Mononuclear cell (primary cell): ENCODE data around the gene MTFP1. TPM values are rescaled to one million over a fixed set of nuclear protein-coding genes. Genes with fewer than 3 reads are reported as not detected.
A peak's percentile ranks its signal among the peaks of the same experiment; 100 is the strongest.

ENCODE experiments used
- H3K27me3 ChIP-seq: 2 replicates; pipeline ENCODE4 v1.6.0; 2011; ENCODE audit warnings: low read length, control low read depth; ENCODE audit not compliant: insufficient read depth
- H3K4me1 ChIP-seq: 2 replicates; pipeline ENCODE4 v1.5.1; 2011; ENCODE audit warnings: mild to moderate bottlenecking, low read length, control low read depth; ENCODE audit not compliant: insufficient read depth
- H3K4me3 ChIP-seq: 2 replicates; pipeline ENCODE4 v1.5.1; 2011; ENCODE audit warnings: mild to moderate bottlenecking, low read length, moderate library complexity
- H3K9me3 ChIP-seq: 2 replicates; pipeline ENCODE4 v1.5.1; 2011; ENCODE audit warnings: low read depth, mild to moderate bottlenecking, control low read depth, low read length
- total RNA-seq: library from RNA; depleted of rRNA; stranded (reverse); fragments of >200 nt; gene quantifications from one replicate; pipeline ENCODE4 v1.2.3, GENCODE V29; 2012

Gene MTFP1
- 24.5 TPM for total RNA-seq

- H3K4me1 ChIP-seq: peaks cover 47% of the 10 kb centered on the region
These were observed at the start of gene MTFP1 for GRCh38 chr22:30425616-30426387. MTFP1 (plus strand) TSS chr22:30425768; CDS start chr22:30425880, 112 bp downstream.

GRCh38 chr22:30380011-30380410 lies 45.6 kb upstream of the MTFP1 start:
- no peak overlapping the region for H3K4me3 ChIP-seq

More at GRCh38 chr22:30425616-30426387, at the start of gene MTFP1:
- Histone ChIP-seq H3K27me3 (no peaks in the 10 kb centered on the region), H3K9me3 (no peaks in the 10 kb centered on the region), H3K4me3 (peak within 1 kb of the TSS; percentile 64)

GRCh38 chr22:30381264-30381663 lies 44.3 kb upstream of the MTFP1 start:
- Histone ChIP-seq H3K9me3 (no peaks in the 10 kb centered on the region), H3K27me3 (no peaks in the 10 kb centered on the region), H3K4me3 (no peak overlapping the region), H3K4me1 (peaks cover 1% of the 10 kb centered on the region)

More at GRCh38 chr22:30380011-30380410, 45.6 kb upstream of the MTFP1 start:
- Histone ChIP-seq H3K9me3 (no peaks in the 10 kb centered on the region), H3K4me1 (no peaks in the 10 kb centered on the region), H3K27me3 (no peaks in the 10 kb centered on the region)

GRCh38 chr22:30382340-30382739 lies 43.2 kb upstream of the MTFP1 start:
- Histone ChIP-seq H3K4me3 (no peak overlapping the region), H3K4me1 (peaks cover 7% of the 10 kb centered on the region), H3K27me3 (no peaks in the 10 kb centered on the region), H3K9me3 (no peaks in the 10 kb centered on the region)

GRCh38 chr22:30383061-30383460 lies 42.5 kb upstream of the MTFP1 start:
- Histone ChIP-seq H3K9me3 (no peaks in the 10 kb centered on the region), H3K4me1 (peaks cover 7% of the 10 kb centered on the region), H3K4me3 (no peak overlapping the region), H3K27me3 (no peaks in the 10 kb centered on the region)

GRCh38 chr22:30385942-30386341 lies 39.6 kb upstream of the MTFP1 start:
- no peaks in the 10 kb centered on the region for H3K27me3 ChIP-seq
- H3K9me3 ChIP-seq: no peaks in the 10 kb centered on the region
- H3K4me1 ChIP-seq: peaks cover 7% of the 10 kb centered on the region
- H3K4me3 ChIP-seq: no peak overlapping the region

- Histone ChIP-seq H3K9me3 (no peaks in the 10 kb centered on the region), H3K4me3 (peak overlapping the region; percentile 24), H3K4me1 (peaks cover 13% of the 10 kb centered on the region), H3K27me3 (no peaks in the 10 kb centered on the region)
These were observed 39.0 kb upstream of the MTFP1 start for GRCh38 chr22:30386608-30386959.

GRCh38 chr22:30386960-30387827 lies 38.4 kb upstream of the MTFP1 start, which contains the start of gene RNF215:
RNF215 (minus strand) TSS chr22:30387411; CDS start chr22:30387313, 98 bp downstream.
- Histone ChIP-seq H3K9me3 (no peaks in the 10 kb centered on the region), H3K27me3 (no peaks in the 10 kb centered on the region), H3K4me3 (peak within 1 kb of the TSS; percentile 24), H3K4me1 (peaks cover 13% of the 10 kb centered on the region)

- H3K9me3 ChIP-seq: no peaks in the 10 kb centered on the region
- peaks cover 19% of the 10 kb centered on the region for H3K4me1 ChIP-seq
- peaks cover 7% of the 10 kb centered on the region for H3K27me3 ChIP-seq
- H3K4me3 ChIP-seq: no peak overlapping the region
These were observed 34.4 kb upstream of the MTFP1 start for GRCh38 chr22:30390974-30391691.

- no peaks in the 10 kb centered on the region for H3K9me3 ChIP-seq
- H3K4me1 ChIP-seq: peaks cover 27% of the 10 kb centered on the region
- H3K27me3 ChIP-seq: peaks cover 22% of the 10 kb centered on the region
- no peak overlapping the region for H3K4me3 ChIP-seq
These were observed 32.8 kb upstream of the MTFP1 start for GRCh38 chr22:30392661-30393321.

- Histone ChIP-seq H3K4me3 (no peak overlapping the region), H3K9me3 (no peaks in the 10 kb centered on the region), H3K4me1 (peaks cover 32% of the 10 kb centered on the region), H3K27me3 (peaks cover 27% of the 10 kb centered on the region)
These were observed 32.3 kb upstream of the MTFP1 start for GRCh38 chr22:30393322-30393680.

- Histone ChIP-seq H3K27me3 (peaks cover 33% of the 10 kb centered on the region), H3K4me3 (no peak overlapping the region), H3K4me1 (peaks cover 37% of the 10 kb centered on the region), H3K9me3 (no peaks in the 10 kb centered on the region)
These were observed 31.7 kb upstream of the MTFP1 start for GRCh38 chr22:30393885-30394284.

- Histone ChIP-seq H3K4me1 (peaks cover 33% of the 10 kb centered on the region), H3K27me3 (peaks cover 34% of the 10 kb centered on the region), H3K4me3 (peak within 1 kb of the TSS; percentile 30), H3K9me3 (no peaks in the 10 kb centered on the region)
These were observed 28.5 kb upstream of the MTFP1 start, which contains the start of gene SEC14L2 for GRCh38 chr22:30396871-30397655. SEC14L2 (plus strand) TSS chr22:30397018; CDS start chr22:30397117, 99 bp downstream.
